PC-3 (cell line): ENCODE results near the gene SDK1. TPM values are rescaled to one million over a fixed set of nuclear protein-coding genes. Genes with fewer than 3 reads are reported as not detected.

Experiments
- ATAC-seq: fragments of 200-7000 bp; cut with Tn5 transposase; 2 replicates; pipeline ENCODE4 v1.9.1; 2020; ENCODE audit warnings: mild to moderate bottlenecking, moderate library complexity
- BruUV-seq: library from RNA; stranded (reverse); fragments of 400-500 nt; replicated peaks from 2 replicates; lab custom pipeline; 2021; lab: Mats Ljungman, UMichigan
- CTCF ChIA-PET: fragments of 300-600 bp; sonication (Branson Sonifier 250); formaldehyde crosslinking; loops from one replicate; lab custom pipeline; 2022; ENCODE audit warnings: antibody characterized with exemption; lab: Charles Lee
- POLR2A ChIA-PET: fragments of 300-600 bp; sonication (Branson Sonifier 250); formaldehyde crosslinking; loops from one replicate; lab custom pipeline; 2022; ENCODE audit warnings: antibody characterized with exemption; ENCODE audit not compliant: unreplicated experiment; lab: Charles Lee
- DNase-seq: peaks from one replicate; pipeline ENCODE4 v3.0.0-alpha.2; 2015
- H2AFZ ChIP-seq: fragments of 300-600 bp; sonication (generic); 2 replicates; pipeline ENCODE4 v1.6.0; 2016; ENCODE audit warnings: antibody characterized with exemption, low read length
- H3F3A ChIP-seq: fragments of 300-600 bp; sonication (generic); one replicate; pipeline ENCODE4 v1.6.0; 2017; ENCODE audit warnings: antibody characterized with exemption, low read length, control low read depth, mild to moderate bottlenecking; ENCODE audit not compliant: unreplicated experiment
- H3K27ac ChIP-seq: fragments of 300-600 bp; sonication (generic); 2 replicates; pipeline ENCODE4 v1.5.1; 2016; ENCODE audit warnings: mild to moderate bottlenecking, low read length
- H3K27me3 ChIP-seq: fragments of 300-600 bp; sonication (generic); 2 replicates; pipeline ENCODE4 v1.6.1; 2016; ENCODE audit warnings: low read length, mixed read lengths
- H3K36me3 ChIP-seq: fragments of 300-600 bp; sonication (generic); 2 replicates; pipeline ENCODE4 v1.6.1; 2016; ENCODE audit warnings: low read depth, mixed run types, low read length, mixed read lengths
- H3K4me1 ChIP-seq: fragments of 300-600 bp; sonication (generic); 2 replicates; pipeline ENCODE4 v1.5.1; 2016; ENCODE audit warnings: low read length; ENCODE audit not compliant: insufficient read depth
- H3K4me2 ChIP-seq: fragments of 300-600 bp; sonication (generic); 2 replicates; pipeline ENCODE4 v1.6.0; 2016; ENCODE audit warnings: low read length
- H3K4me3 ChIP-seq: fragments of 300-600 bp; sonication (generic); 2 replicates; pipeline ENCODE4 v1.5.1; 2016; ENCODE audit warnings: mild to moderate bottlenecking, low read length, mixed read lengths
- H3K79me2 ChIP-seq: fragments of 300-600 bp; sonication (generic); 2 replicates; pipeline ENCODE4 v1.6.1; 2017; ENCODE audit warnings: low read length, mixed read lengths
- H3K9ac ChIP-seq: fragments of 300-600 bp; sonication (generic); 2 replicates; pipeline ENCODE4 v1.6.0; 2016; ENCODE audit warnings: mild to moderate bottlenecking, low read length
- H3K9me2 ChIP-seq: fragments of 300-600 bp; sonication (generic); replicated peaks from 2 replicates; pipeline ENCODE4 v1.6.1; 2016; ENCODE audit warnings: mixed run types, low read length, mixed read lengths
- H3K9me3 ChIP-seq: fragments of 300-600 bp; sonication (generic); 2 replicates; pipeline ENCODE4 v1.6.1; 2016; ENCODE audit warnings: low read length, mixed read lengths
- H4K20me1 ChIP-seq: fragments of 300-600 bp; sonication (generic); 2 replicates; pipeline ENCODE4 v1.6.1; 2016; ENCODE audit warnings: low read length, mixed read lengths
- CTCF ChIP-seq: fragments of 300-600 bp; sonication (generic); conservative IDR thresholded peaks from 2 replicates; pipeline ENCODE4 v1.5.1; 2017; ENCODE audit warnings: antibody characterized with exemption, low read depth, mild to moderate bottlenecking, low read length
- EZH2 ChIP-seq: fragments of 300-600 bp; sonication (generic); IDR thresholded peaks from one replicate; pipeline ENCODE4 v1.6.1; 2017; ENCODE audit warnings: antibody characterized with exemption, mild to moderate bottlenecking, low read length; ENCODE audit not compliant: unreplicated experiment
- EZH2phosphoT487 ChIP-seq: fragments of 300-600 bp; sonication (generic); IDR thresholded peaks from 2 replicates; pipeline ENCODE4 v1.6.1; 2018; ENCODE audit warnings: mild to moderate bottlenecking, antibody characterized with exemption, low read length, borderline replicate concordance
- intact Hi-C: fragments of 100-400 bp; cut with micrococcal nuclease; formaldehyde crosslinking; loops from 2 replicates; pipeline ENCODE4 v1.9.0; 2023
- total RNA-seq: library from RNA; depleted of rRNA; stranded (reverse); fragments of >200 nt; gene quantifications from 2 replicates; pipeline ENCODE4 v1.2.3, GENCODE V29; 2014

The SDK1 gene
- total RNA-seq, 1 experiment from 2014 or later = 2.8 TPM

GRCh38 chr7:4163565-4164203 lies 862.6 kb downstream of the SDK1 start:
- CTCF ChIA-PET = no interaction called here
- TF ChIP-seq EZH2phosphoT487 = no peak
- DNase-seq (no peak), ATAC-seq (no peak)
- H3F3A ChIP-seq = no peaks in the 10 kb centered on the region
- no TSS peak for BruUV-seq
- peaks cover 20% of the 10 kb centered on the region for H3K4me1 ChIP-seq
- H3K79me2 ChIP-seq = no peaks in the 10 kb centered on the region
- H3K4me2 ChIP-seq = no peak overlapping the region
- intact Hi-C loops = no loop called here
- no peaks in the 10 kb centered on the region for H3K9me2 ChIP-seq
- POLR2A ChIA-PET = no interaction called here
- H3K27me3 ChIP-seq = no peaks in the 10 kb centered on the region
- H3K9me3 ChIP-seq = no peaks in the 10 kb centered on the region
- no peak overlapping the region for H3K9ac ChIP-seq
- H4K20me1 ChIP-seq = no peaks in the 10 kb centered on the region
- H3K27ac ChIP-seq = no peak overlapping the region
- no peak overlapping the region for H2AFZ ChIP-seq
- H3K4me3 ChIP-seq = no peak overlapping the region
- H3K36me3 ChIP-seq = no peaks in the 10 kb centered on the region

- TF ChIP-seq EZH2 (no peak), EZH2phosphoT487 (no peak), CTCF (no peak)
Observed at GRCh38 chr7:4164556-4164955, 863.5 kb downstream of the SDK1 start.

DNA sequence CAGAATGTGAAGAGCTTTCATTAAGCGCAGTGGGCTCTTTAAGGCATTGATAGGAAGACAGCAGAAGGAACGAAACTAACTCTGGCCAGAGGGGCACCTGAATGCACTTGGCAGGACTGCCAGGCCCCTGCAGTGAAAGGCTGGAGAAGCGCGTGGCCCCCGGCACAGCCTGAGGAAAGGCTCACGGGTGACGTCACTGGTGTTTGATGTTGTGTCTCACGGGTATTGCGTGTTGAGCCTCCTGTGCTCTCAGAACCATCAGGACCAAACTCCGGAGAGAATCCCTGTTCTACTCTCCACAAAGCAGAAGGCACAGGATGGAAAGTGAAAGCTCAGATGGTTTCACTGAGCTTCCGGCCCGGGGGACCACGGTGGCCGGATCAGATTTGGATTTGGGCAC lies 865.3 kb downstream of the SDK1 start:
- H3K79me2 ChIP-seq = no peaks in the 10 kb centered on the region
- ChIA-PET POLR2A (no interaction called here), CTCF (no interaction called here)

More at GRCh38 chr7:4164556-4164955, 863.5 kb downstream of the SDK1 start:
- BruUV-seq = no TSS peak
- no peak overlapping the region for H3K4me3 ChIP-seq
- ChIA-PET POLR2A (no interaction called here), CTCF (no interaction called here)
- H3K4me2 ChIP-seq = no peak overlapping the region
- H3K4me1 ChIP-seq = peaks cover 12% of the 10 kb centered on the region
- no peaks in the 10 kb centered on the region for H3K9me2 ChIP-seq
- H3K9ac ChIP-seq = no peak overlapping the region
- H3K27ac ChIP-seq = no peak overlapping the region
- ATAC-seq (no peak), DNase-seq (no peak)
- no peaks in the 10 kb centered on the region for H4K20me1 ChIP-seq
- intact Hi-C loops = no loop called here
- H3K9me3 ChIP-seq = no peaks in the 10 kb centered on the region
- H2AFZ ChIP-seq = no peak overlapping the region
- no peaks in the 10 kb centered on the region for H3K79me2 ChIP-seq
- H3K27me3 ChIP-seq = no peaks in the 10 kb centered on the region
- no peaks in the 10 kb centered on the region for H3K36me3 ChIP-seq
- H3F3A ChIP-seq = no peaks in the 10 kb centered on the region

More for the DNA sequence above, 865.3 kb downstream of the SDK1 start:
- no peaks in the 10 kb centered on the region for H3K9me2 ChIP-seq
- H4K20me1 ChIP-seq = no peaks in the 10 kb centered on the region
- DNase-seq = no peak
- no peak overlapping the region for H3K4me2 ChIP-seq
- no peak overlapping the region for H3K27ac ChIP-seq
- no peaks in the 10 kb centered on the region for H3K9me3 ChIP-seq
- H2AFZ ChIP-seq = no peak overlapping the region
- TF ChIP-seq CTCF (no peak), EZH2phosphoT487 (no peak), EZH2 (no peak)
- no peak for ATAC-seq
- BruUV-seq = no TSS peak
- no peaks in the 10 kb centered on the region for H3F3A ChIP-seq
- intact Hi-C loops = no loop called here
- no peak overlapping the region for H3K4me3 ChIP-seq
- H3K27me3 ChIP-seq = no peaks in the 10 kb centered on the region
- H3K9ac ChIP-seq = no peak overlapping the region
- no peaks in the 10 kb centered on the region for H3K36me3 ChIP-seq
- 0 out of 2 replicates have a peak, but pooled peaks cover 3% of the 10 kb centered on the region for H3K4me1 ChIP-seq
